ENCODE measurements around the gene SUMO3. TPM values are rescaled to one million over a fixed set of nuclear protein-coding genes. Genes with fewer than 3 reads are reported as not detected.

The SUMO3 gene
- total RNA-seq (63.0 and 89.8 TPM in 2 replicates), polyA plus RNA-seq (95.9 and 121 TPM in 2 replicates)

GRCh38 chr21:44817914-44818639 lies at the start of gene SUMO3:
Gene SUMO3, minus strand, starts transcription at chr21:44818062. Its CDS starts 94 bp downstream, at chr21:44817968.
- H3K4me1 ChIP-seq (ENCODE audit: low read depth) = peaks cover 3% of the 10 kb centered on the region
- TF ChIP-seq CTCF (IDR thresholded peaks at IDR 0.05; ENCODE audit: low read depth, low read length) = no peak
- peak within 1 kb of the TSS; percentile 70 for H3K27ac ChIP-seq
- no peaks in the 10 kb centered on the region for H3K9me3 ChIP-seq (ENCODE audit: low read depth)
- no peaks in the 10 kb centered on the region for H3K36me3 ChIP-seq
- H3K4me3 ChIP-seq = peak within 1 kb of the TSS; percentile 82
- H3K27me3 ChIP-seq = no peaks in the 10 kb centered on the region
- peak; percentile 79 to 86 for DNase-seq (ENCODE audit: low read depth in 1 of 2, low spot score in 1 of 2)

GRCh38 chr21:44867464-44867863 lies 49.6 kb upstream of the SUMO3 start:
- Histone ChIP-seq H3K36me3 (peaks cover 16% of the 10 kb centered on the region), H3K27me3 (no peaks in the 10 kb centered on the region), H3K27ac (no peak overlapping the region), H3K4me1 (ENCODE audit: low read depth) (peaks cover 23% of the 10 kb centered on the region), H3K4me3 (no peak overlapping the region), H3K9me3 (ENCODE audit: low read depth) (no peaks in the 10 kb centered on the region)
- no peak for TF ChIP-seq CTCF (IDR thresholded peaks at IDR 0.05; ENCODE audit: low read depth, low read length)
- DNase-seq (ENCODE audit: low read depth in 1 of 2, low spot score in 1 of 2) = no peak

- H3K27me3 ChIP-seq = no peaks in the 10 kb centered on the region
- no peak overlapping the region for H3K27ac ChIP-seq
- H3K4me3 ChIP-seq = no peak overlapping the region
- no peaks in the 10 kb centered on the region for H3K9me3 ChIP-seq (ENCODE audit: low read depth)
- DNase-seq (ENCODE audit: low read depth in 1 of 2, low spot score in 1 of 2) = peak in 1 of 2 donors; percentile 83
- TF ChIP-seq CTCF (IDR thresholded peaks at IDR 0.05; ENCODE audit: low read depth, low read length) = no peak
- peaks cover 18% of the 10 kb centered on the region for H3K4me1 ChIP-seq (ENCODE audit: low read depth)
- peaks cover 16% of the 10 kb centered on the region for H3K36me3 ChIP-seq
Measured at GRCh38 chr21:44866780-44867179, 48.9 kb upstream of the SUMO3 start.

- H3K9me3 ChIP-seq (ENCODE audit: low read depth) = no peaks in the 10 kb centered on the region
- no peak overlapping the region for H3K27ac ChIP-seq
- peaks cover 11% of the 10 kb centered on the region for H3K4me1 ChIP-seq (ENCODE audit: low read depth)
- peaks cover 20% of the 10 kb centered on the region for H3K36me3 ChIP-seq
- no peaks in the 10 kb centered on the region for H3K27me3 ChIP-seq
- no peak for TF ChIP-seq CTCF (IDR thresholded peaks at IDR 0.05; ENCODE audit: low read depth, low read length)
- DNase-seq (ENCODE audit: low read depth in 1 of 2, low spot score in 1 of 2) = peak in 1 of 2 donors; percentile 18
- no peak overlapping the region for H3K4me3 ChIP-seq
Measured at GRCh38 chr21:44865561-44866280, 47.9 kb upstream of the SUMO3 start.

GRCh38 chr21:44862869-44863685 lies 45.2 kb upstream of the SUMO3 start:
- no peaks in the 10 kb centered on the region for H3K9me3 ChIP-seq (ENCODE audit: low read depth)
- H3K4me1 ChIP-seq (ENCODE audit: low read depth) = no peaks in the 10 kb centered on the region
- H3K27me3 ChIP-seq = no peaks in the 10 kb centered on the region
- no peak for TF ChIP-seq CTCF (IDR thresholded peaks at IDR 0.05; ENCODE audit: low read depth, low read length)
- H3K27ac ChIP-seq = no peak overlapping the region
- peaks cover 32% of the 10 kb centered on the region for H3K36me3 ChIP-seq
- DNase-seq (ENCODE audit: low read depth in 1 of 2, low spot score in 1 of 2) = no peak
- no peak overlapping the region for H3K4me3 ChIP-seq
